Naive thymus-derived CD4-positive, alpha-beta T cell (primary cell): ENCODE measurements around the gene AGRN. TPM values are rescaled to one million over a fixed set of nuclear protein-coding genes. Genes with fewer than 3 reads are reported as not detected.
"Not testable (repeated sequence)": the region's sequence is repeated elsewhere in the genome, so short reads cannot be mapped to it uniquely, and the experiment has no call there.

ENCODE experiments used
- ATAC-seq: fragments of 150-1000 bp; cut with Tn5 transposase; 2 replicates; pipeline ENCODE4 v1.10.0; 2021; ENCODE audit warnings: mild to moderate bottlenecking, moderate library complexity
- CTCF ChIA-PET: fragments of 350-600 bp; sonication (Branson Sonifier 250); formaldehyde crosslinking; loops from one replicate; lab custom pipeline; 2021; ENCODE audit warnings: antibody characterized with exemption; lab: Charles Lee
- POLR2A ChIA-PET: fragments of 350-600 bp; sonication (Branson Sonifier 250); formaldehyde crosslinking; loops from one replicate; lab custom pipeline; 2021; ENCODE audit warnings: antibody characterized with exemption, inconsistent platforms; lab: Charles Lee
- DNase-seq, 9 donors: peaks; one replicate each; pipeline versions ENCODE4 v3.0.0 to v3.0.0-alpha.2; 2020 to 2022; ENCODE audit warnings: mixed read lengths in 1 of 9
- H3K27ac ChIP-seq: one replicate; pipeline ENCODE4 v1.7.0; 2013; ENCODE audit warnings: mild to moderate bottlenecking, low read depth, low read length, moderate library complexity
- H3K27me3 ChIP-seq, 2 donors: one replicate each; pipeline ENCODE4 v1.7.0; 2013; ENCODE audit warnings: low read length in 2 of 2, mild to moderate bottlenecking in 2 of 2, moderate library complexity in 2 of 2; ENCODE audit not compliant: control insufficient read depth in 2 of 2, insufficient read depth in 2 of 2
- H3K36me3 ChIP-seq, 3 experiments: 1 replicate in 2 of 3; 2 replicates in 1 of 3; pipeline ENCODE4 v1.7.0; 2013; ENCODE audit warnings: low read length in 3 of 3, mild to moderate bottlenecking in 3 of 3, moderate library complexity in 1 of 3; ENCODE audit not compliant: insufficient read depth in 3 of 3, control insufficient read depth in 2 of 3
- H3K4me1 ChIP-seq, 2 donors: one replicate each; pipeline ENCODE4 v1.7.0; 2013; ENCODE audit warnings: low read length in 2 of 2, mild to moderate bottlenecking in 2 of 2, moderate library complexity in 1 of 2; ENCODE audit not compliant: control insufficient read depth in 2 of 2, insufficient read depth in 2 of 2
- H3K4me3 ChIP-seq: 2 replicates; pipeline ENCODE4 v1.7.0; 2013; ENCODE audit warnings: mild to moderate bottlenecking, low read length
- H3K9me3 ChIP-seq, 3 experiments: 1 replicate in 2 of 3; 2 replicates in 1 of 3; pipeline ENCODE4 v1.7.0; 2013; ENCODE audit warnings: low read length in 3 of 3; ENCODE audit not compliant: control insufficient read depth in 2 of 3
- H3K27ac Mint-ChIP-seq, 9 donors: one replicate each; pipeline ENCODE4 v1.8.0; 2020 to 2022; ENCODE audit warnings: mixed read lengths in 9 of 9, mild to moderate bottlenecking in 8 of 9, moderate library complexity in 5 of 9, inconsistent platforms in 2 of 9
- H3K27me3 Mint-ChIP-seq, 5 donors: one replicate each; pipeline ENCODE4 v1.8.0; 2021 to 2022; ENCODE audit warnings: mixed read lengths in 5 of 5, mild to moderate bottlenecking in 1 of 5
- H3K36me3 Mint-ChIP-seq, 5 donors: one replicate each; pipeline ENCODE4 v1.8.0; 2020 to 2022; ENCODE audit warnings: mixed read lengths in 5 of 5, mild to moderate bottlenecking in 3 of 5, inconsistent platforms in 1 of 5
- H3K4me1 Mint-ChIP-seq, 7 donors: one replicate each; pipeline ENCODE4 v1.8.0; 2020 to 2022; ENCODE audit warnings: mixed read lengths in 7 of 7, mild to moderate bottlenecking in 3 of 7, inconsistent platforms in 1 of 7
- H3K4me3 Mint-ChIP-seq, 10 donors: one replicate each; pipeline ENCODE4 v1.8.0; 2020 to 2022; ENCODE audit warnings: mild to moderate bottlenecking in 10 of 10, mixed read lengths in 10 of 10, moderate library complexity in 6 of 10, inconsistent platforms in 2 of 10
- H3K9me3 Mint-ChIP-seq, 11 donors: one replicate each; pipeline ENCODE4 v1.8.0; 2020 to 2022; ENCODE audit warnings: mixed read lengths in 11 of 11, mild to moderate bottlenecking in 4 of 11, inconsistent platforms in 1 of 11, moderate library complexity in 1 of 11
- intact Hi-C, 2 donors: fragments of 100-400 bp; cut with micrococcal nuclease; formaldehyde crosslinking; loops; one replicate each; pipeline ENCODE4 v1.15.1; 2023
- polyA plus RNA-seq, 2 donors: library from polyadenylated mRNA; unstranded; fragments of 300-500 nt; fragmentation: Illumina TruSeq; gene quantifications; one replicate each; pipeline ENCODE4 v1.2.3, GENCODE V29; 2021
- total RNA-seq, 6 experiments: library from RNA in 5 of 6; stranded (reverse) in 5 of 6; gene quantifications; 1 replicate in 5 of 6; 2 replicates in 1 of 6; pipeline ENCODE4 v1.2.3 and lab custom pipeline; 2021 to 2026

Gene AGRN
- total and polyA plus RNA-seq, 7 experiments from 2014 or later = 0.19 to 10.9 (median 2.7) TPM

DNA sequence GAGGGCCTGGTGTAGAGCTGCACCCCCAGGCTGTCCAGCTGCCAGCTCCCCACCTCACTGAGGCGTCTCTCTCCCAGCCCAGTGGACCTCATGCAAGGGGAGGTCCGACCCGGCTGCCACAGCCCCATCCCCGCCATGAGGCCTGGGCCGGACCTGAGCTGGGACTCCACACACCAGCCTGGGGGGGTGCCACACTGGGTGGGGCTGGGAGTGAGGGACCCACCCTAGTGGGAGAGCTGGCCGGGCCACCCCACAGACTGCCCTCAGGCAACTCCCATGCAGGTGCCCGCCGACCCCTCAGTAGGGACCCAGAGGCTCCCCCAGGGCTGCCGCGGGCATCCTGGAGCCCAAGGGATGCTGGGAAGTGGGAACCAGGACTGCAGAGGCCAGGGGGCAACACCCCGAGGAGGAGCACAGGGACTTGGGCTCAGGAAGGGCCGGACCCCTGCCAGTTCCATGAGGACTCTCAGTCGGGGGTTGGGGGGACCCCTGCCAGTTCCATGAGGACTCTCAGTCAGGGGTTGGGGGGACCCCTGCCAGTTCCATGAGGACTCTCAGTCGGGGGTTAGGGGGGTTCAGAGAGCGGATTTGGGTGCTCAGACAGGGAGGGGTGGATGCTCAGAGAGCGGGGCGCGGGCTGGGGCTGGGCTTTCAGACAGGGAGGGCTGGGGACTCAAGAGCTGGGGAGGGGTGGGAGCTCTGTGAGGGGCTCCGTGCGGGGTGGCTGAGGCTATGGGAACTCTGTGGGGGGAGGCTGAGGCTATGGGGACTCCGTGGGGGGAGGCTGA, 55.4 kb downstream of the AGRN start:
- no peaks in the 10 kb centered on the region for H3K36me3 Mint-ChIP-seq
- Histone ChIP-seq H3K9me3 (no peaks in the 10 kb centered on the region), H3K36me3 (no peaks in the 10 kb centered on the region), H3K4me3 (no peak overlapping the region), H3K27ac (no peak overlapping the region), H3K27me3 (peaks cover 0 to 3% of the 10 kb centered on the region in 2 donors), H3K4me1 (peaks cover 0 to 11% of the 10 kb centered on the region in 2 donors)
- no peaks in the 10 kb centered on the region for H3K9me3 Mint-ChIP-seq
- CTCF ChIA-PET = interaction anchor here (0.6 kb wide), 1 partner anchor 76 kb away, joined by 3 read pairs; no protein-coding TSS in a partner anchor
- no peak for DNase-seq
- intact Hi-C loops = no loop called here
- no peak overlapping the region for H3K4me3 Mint-ChIP-seq
- H3K4me1 Mint-ChIP-seq = peaks cover 0 to 6% (median 0%) of the 10 kb centered on the region in 7 donors
- no peak for ATAC-seq
- H3K27ac Mint-ChIP-seq = no peak overlapping the region
- peaks cover 0 to 6% (median 5%) of the 10 kb centered on the region in 5 donors for H3K27me3 Mint-ChIP-seq
- POLR2A ChIA-PET = no interaction called here

DNA sequence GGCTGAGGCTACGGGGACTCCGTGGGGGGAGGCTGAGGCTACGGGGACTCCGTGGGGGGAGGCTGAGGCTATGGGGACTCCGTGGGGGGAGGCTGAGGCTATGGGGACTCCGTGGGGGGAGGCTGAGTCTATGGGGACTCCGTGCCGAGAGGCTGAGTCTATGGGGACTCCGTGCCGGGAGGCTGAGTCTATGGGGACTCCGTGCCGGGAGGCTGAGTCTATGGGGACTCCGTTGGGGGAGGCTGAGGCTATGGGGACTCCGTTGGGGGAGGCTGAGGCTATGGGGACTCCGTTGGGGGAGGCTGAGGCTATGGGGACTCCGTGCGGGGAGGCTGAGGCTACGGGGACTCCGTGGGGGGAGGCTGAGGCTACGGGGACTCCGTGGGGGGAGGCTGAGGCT, 57.5 kb downstream of the AGRN start:
- ATAC-seq, H3K27ac Mint-ChIP-seq, intact Hi-C loops, CTCF ChIA-PET, H3K4me3 ChIP-seq, H3K36me3 ChIP-seq, H3K4me3 Mint-ChIP-seq, H3K36me3 Mint-ChIP-seq, H3K27me3 Mint-ChIP-seq, DNase-seq, H3K27me3 ChIP-seq, H3K27ac ChIP-seq, H3K9me3 ChIP-seq, H3K4me1 Mint-ChIP-seq, POLR2A ChIA-PET, H3K9me3 Mint-ChIP-seq: not testable (repeated sequence)
- H3K4me1 ChIP-seq = peaks cover 0 to 11% of the 10 kb centered on the region in 2 donors

DNA sequence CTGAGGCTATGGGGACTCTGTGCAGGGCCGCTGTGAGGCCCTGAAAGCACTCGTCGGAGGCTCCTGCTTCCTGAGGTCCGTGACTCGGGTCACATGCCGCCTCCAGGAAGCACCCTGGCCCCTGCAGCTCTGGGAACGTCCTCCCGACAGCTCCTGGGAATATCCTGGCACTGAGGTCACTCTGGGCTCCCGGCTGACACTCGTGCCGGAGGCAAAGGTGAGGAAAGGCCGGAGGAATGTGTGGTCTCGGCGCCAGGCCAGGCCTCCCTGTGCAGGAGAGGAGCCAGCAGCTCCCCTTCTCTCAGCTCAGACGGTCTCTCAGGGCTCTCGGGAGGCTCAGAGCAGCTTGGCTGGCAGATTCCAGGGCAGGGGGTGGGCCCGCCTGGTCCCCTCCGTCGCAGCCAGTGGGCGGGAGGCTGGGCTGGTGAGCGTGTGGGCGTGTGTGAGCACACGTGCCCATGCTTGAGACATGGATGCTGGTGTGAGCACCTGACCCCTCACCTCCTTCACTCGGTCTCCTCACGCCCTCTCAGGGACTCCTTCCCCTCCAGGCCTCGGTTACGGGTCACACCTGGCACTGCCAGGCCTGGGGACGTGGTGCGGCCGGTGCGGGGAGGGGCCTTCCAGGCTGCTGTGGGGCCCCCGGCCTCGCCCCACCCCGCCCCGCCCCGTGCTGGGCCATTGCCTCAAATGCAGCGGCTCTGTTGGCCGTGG, 59.6 kb downstream of the AGRN start:
- DNase-seq (peak in 5 of 9 donors; percentile 19 to 45 (median 27)), ATAC-seq (peak; percentile 71)
- ChIA-PET CTCF (interaction anchor here (0.6 kb wide), 1 partner anchor 136 kb away, joined by 4 read pairs; no protein-coding TSS in a partner anchor), POLR2A (no interaction called here)
- peaks cover 0 to 4% (median 3%) of the 10 kb centered on the region in 5 donors for H3K27me3 Mint-ChIP-seq
- peaks cover 0 to 3% of the 10 kb centered on the region in 2 donors for H3K27me3 ChIP-seq
- peak overlapping the region; percentile 30 for H3K4me3 ChIP-seq
- no peak overlapping the region for H3K27ac ChIP-seq
- intact Hi-C loops = no loop called here
- peaks cover 0 to 6% (median 0%) of the 10 kb centered on the region in 7 donors for H3K4me1 Mint-ChIP-seq
- H3K36me3 ChIP-seq = peaks cover 0 to 7% (median 0%) of the 10 kb centered on the region in 3 experiments
- peak overlapping the region in 9 of 10 donors; percentile 13 to 77 (median 57) for H3K4me3 Mint-ChIP-seq
- H3K9me3 Mint-ChIP-seq = no peaks in the 10 kb centered on the region
- no peaks in the 10 kb centered on the region for H3K9me3 ChIP-seq
- H3K36me3 Mint-ChIP-seq = no peaks in the 10 kb centered on the region
- H3K27ac Mint-ChIP-seq = no peak overlapping the region
- H3K4me1 ChIP-seq = peaks cover 0 to 11% of the 10 kb centered on the region in 2 donors

DNA sequence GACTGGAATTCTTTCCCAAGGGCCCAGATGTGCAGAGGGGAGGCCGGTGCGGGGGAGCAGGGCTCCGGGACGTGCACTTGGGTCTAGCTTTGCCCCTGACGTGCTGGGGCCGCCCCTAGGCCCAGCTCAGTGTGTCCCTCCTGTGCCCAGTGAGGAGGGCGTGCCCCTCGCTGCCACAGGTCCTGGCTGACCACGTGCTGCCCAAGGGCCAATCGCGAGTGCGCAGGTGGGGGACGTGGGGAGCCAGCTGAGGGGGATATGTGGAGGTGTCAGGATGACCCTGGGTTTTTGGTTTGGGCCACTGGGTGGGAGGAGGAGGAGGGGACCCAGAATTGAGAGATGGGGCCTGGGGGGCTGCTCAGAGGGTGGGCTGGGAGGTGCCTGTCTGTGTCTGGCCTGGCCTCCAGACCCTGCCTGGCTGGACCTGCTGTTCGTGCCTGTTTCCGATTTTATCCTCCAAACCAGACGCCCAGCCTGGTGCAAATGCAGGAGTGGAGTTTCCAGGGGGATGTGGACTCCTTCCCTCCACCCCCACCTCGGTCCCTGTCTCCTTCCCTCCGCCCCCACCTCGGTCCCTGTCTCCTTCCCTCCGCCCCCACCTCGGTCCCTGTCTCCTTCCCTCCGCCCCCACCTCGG, 60.3 kb downstream of the AGRN start:
- Histone ChIP-seq H3K27me3 (no peaks in the 10 kb centered on the region), H3K9me3 (no peaks in the 10 kb centered on the region), H3K4me1 (peaks cover 0 to 11% of the 10 kb centered on the region in 2 donors), H3K27ac (no peak overlapping the region), H3K4me3 (no peak overlapping the region), H3K36me3 (peaks cover 0 to 7% (median 0%) of the 10 kb centered on the region in 3 experiments)
- H3K4me3 Mint-ChIP-seq = peak overlapping the region in 1 of 10 donors; percentile 77
- H3K9me3 Mint-ChIP-seq = no peaks in the 10 kb centered on the region
- intact Hi-C loops = no loop called here
- POLR2A ChIA-PET = no interaction called here
- H3K27ac Mint-ChIP-seq = no peak overlapping the region
- ATAC-seq (peak; percentile 55), DNase-seq (peak in 2 of 9 donors; percentile 13 to 32)
- no peaks in the 10 kb centered on the region for H3K36me3 Mint-ChIP-seq
- H3K27me3 Mint-ChIP-seq = no peaks in the 10 kb centered on the region
- CTCF ChIA-PET = no interaction called here
- H3K4me1 Mint-ChIP-seq = peaks cover 0 to 4% (median 0%) of the 10 kb centered on the region in 7 donors

DNA sequence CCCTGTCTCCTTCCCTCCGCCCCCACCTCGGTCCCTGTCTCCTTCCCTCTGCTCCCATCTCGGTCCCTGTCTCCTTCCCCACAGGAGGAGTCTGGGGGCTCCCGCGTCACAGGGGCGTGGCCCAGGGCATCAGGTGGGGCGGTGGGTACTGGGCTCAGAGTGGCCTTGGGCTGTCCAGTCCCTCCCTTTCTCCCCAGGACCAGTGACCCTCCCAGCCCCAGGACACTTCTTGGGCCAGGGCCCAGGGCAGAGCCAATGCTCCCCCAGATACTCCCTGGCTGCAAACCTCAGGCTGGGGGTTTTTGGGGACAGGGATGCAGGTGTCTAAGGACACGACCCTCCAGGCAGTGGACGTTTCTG, 61.0 kb downstream of the AGRN start:
- no peaks in the 10 kb centered on the region for H3K9me3 ChIP-seq
- ChIA-PET CTCF (no interaction called here), POLR2A (no interaction called here)
- no peak overlapping the region for H3K27ac ChIP-seq
- H3K4me3 Mint-ChIP-seq = no peak overlapping the region
- no peak overlapping the region for H3K4me3 ChIP-seq
- DNase-seq (peak in 3 of 9 donors; percentile 6 to 16 (median 8)), ATAC-seq (no peak)
- intact Hi-C loops = no loop called here
- peaks cover 0 to 7% (median 0%) of the 10 kb centered on the region in 3 experiments for H3K36me3 ChIP-seq
- no peaks in the 10 kb centered on the region for H3K9me3 Mint-ChIP-seq
- peaks cover 0 to 11% of the 10 kb centered on the region in 2 donors for H3K4me1 ChIP-seq
- no peaks in the 10 kb centered on the region for H3K27me3 Mint-ChIP-seq
- H3K27ac Mint-ChIP-seq = no peak overlapping the region
- no peaks in the 10 kb centered on the region for H3K36me3 Mint-ChIP-seq
- peaks cover 0 to 4% (median 0%) of the 10 kb centered on the region in 7 donors for H3K4me1 Mint-ChIP-seq
- no peaks in the 10 kb centered on the region for H3K27me3 ChIP-seq

DNA sequence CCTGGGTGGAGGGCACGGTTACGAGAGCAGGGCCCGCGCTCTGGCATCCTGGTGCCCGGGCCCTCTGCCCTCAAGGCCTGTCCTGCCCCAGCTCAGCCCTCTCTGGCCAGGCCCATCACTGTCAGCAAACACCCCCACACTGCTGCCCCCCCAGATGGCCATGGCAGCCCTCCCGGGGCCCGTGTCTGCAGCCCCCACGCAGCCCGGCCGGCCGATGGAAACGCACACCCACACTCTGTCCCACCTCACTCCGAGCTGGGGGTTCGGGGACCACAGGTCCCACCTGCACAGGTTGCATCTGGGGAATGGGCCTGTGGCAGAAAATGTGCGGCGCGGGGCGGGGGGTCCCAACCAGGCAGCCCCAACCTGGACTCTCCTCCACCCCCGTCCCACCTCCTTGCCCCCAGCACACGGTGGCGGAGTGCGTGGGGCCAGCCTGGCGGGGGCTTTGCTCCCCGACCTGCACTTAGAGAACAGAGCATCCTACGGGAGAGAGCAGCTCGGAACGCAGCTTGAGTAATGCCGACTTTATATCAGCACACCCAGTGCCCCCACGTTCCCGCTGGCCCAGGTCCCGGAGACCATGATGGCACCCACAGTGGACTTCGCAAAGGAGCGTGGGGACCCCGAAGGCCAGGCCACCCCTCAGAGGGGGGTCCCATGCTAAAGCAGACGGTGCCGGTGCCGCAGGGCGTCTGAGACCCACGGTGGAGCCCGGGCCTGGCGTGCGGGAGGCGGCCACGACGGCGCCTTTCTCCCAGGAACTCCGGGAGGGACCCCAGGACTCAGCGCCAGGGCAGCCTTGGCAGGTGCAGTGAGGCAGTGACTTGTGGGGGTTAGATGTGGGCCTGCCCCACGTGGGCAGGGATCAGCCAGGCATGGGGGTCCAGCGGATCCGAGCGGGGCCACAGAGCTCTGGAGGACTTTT, 61.7 kb downstream of the AGRN start:
- intact Hi-C loops = no loop called here
- Histone ChIP-seq H3K4me3 (no peak overlapping the region), H3K9me3 (no peaks in the 10 kb centered on the region), H3K4me1 (peaks cover 0 to 11% of the 10 kb centered on the region in 2 donors), H3K36me3 (peaks cover 0 to 7% (median 0%) of the 10 kb centered on the region in 3 experiments), H3K27ac (no peak overlapping the region), H3K27me3 (no peaks in the 10 kb centered on the region)
- ATAC-seq = no peak
- peaks cover 0 to 4% (median 0%) of the 10 kb centered on the region in 7 donors for H3K4me1 Mint-ChIP-seq
- no peaks in the 10 kb centered on the region for H3K36me3 Mint-ChIP-seq
- no peaks in the 10 kb centered on the region for H3K27me3 Mint-ChIP-seq
- CTCF ChIA-PET = no interaction called here
- peak in 1 of 9 donors; percentile 7 for DNase-seq
- H3K9me3 Mint-ChIP-seq = no peaks in the 10 kb centered on the region
- no peak overlapping the region for H3K27ac Mint-ChIP-seq
- POLR2A ChIA-PET = no interaction called here
- H3K4me3 Mint-ChIP-seq = no peak overlapping the region
